Femur (tissue), 1 donor: ENCODE results near the gene HTR3D.
A peak's percentile ranks its signal among the peaks of the same experiment; 100 is the strongest.
"Not testable (repeated sequence)": the region's sequence is repeated elsewhere in the genome, so short reads cannot be mapped to it uniquely, and the experiment has no call there.

Experiments used
- DNase-seq: peaks from one replicate; pipeline ENCODE4 v3.0.0-alpha.2; 2017

Gene HTR3D, protein sequence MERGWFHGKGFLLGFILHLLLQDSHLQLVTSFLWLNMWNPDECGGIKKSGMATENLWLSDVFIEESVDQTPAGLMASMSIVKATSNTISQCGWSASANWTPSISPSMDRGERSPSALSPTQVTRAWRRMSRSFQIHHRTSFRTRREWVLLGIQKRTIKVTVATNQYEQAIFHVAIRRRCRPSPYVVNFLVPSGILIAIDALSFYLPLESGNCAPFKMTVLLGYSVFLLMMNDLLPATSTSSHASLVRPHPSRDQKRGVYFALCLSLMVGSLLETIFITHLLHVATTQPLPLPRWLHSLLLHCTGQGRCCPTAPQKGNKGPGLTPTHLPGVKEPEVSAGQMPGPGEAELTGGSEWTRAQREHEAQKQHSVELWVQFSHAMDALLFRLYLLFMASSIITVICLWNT

DNA sequence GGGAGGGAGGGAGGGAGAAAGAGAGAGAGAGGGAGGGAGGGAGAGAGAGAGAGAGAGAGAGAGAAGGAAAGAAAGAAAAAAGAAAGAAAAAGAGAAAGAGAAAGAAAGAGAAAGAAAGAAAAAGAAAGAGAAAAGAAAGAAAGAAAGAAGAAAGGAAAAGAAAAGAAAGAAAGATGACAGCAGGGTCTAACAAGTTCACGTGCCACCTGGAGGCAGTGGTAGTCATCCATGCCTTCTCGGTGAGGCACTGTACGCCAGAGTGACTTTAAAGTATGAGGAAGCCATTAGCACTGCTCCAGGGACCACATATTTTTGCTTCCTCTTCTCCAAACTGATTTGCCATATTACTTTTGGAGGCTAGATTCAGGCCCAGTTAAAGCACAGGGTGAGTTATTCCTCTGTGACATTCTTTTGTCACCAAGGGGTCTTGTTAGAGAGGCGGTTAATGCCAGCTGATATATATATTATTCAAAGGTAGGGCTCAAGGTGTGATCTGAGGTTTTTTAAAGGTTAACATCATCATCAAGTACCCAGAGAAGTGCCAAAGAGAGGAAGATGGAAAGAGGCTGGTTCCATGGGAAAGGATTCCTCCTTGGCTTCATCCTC lies at the start of gene HTR3D:
TSS of gene HTR3D (plus strand) at position 556 of the 606 bp plus-strand sequence. CDS start at position 556, 0 bp downstream.
- DNase-seq, result no peak

DNA sequence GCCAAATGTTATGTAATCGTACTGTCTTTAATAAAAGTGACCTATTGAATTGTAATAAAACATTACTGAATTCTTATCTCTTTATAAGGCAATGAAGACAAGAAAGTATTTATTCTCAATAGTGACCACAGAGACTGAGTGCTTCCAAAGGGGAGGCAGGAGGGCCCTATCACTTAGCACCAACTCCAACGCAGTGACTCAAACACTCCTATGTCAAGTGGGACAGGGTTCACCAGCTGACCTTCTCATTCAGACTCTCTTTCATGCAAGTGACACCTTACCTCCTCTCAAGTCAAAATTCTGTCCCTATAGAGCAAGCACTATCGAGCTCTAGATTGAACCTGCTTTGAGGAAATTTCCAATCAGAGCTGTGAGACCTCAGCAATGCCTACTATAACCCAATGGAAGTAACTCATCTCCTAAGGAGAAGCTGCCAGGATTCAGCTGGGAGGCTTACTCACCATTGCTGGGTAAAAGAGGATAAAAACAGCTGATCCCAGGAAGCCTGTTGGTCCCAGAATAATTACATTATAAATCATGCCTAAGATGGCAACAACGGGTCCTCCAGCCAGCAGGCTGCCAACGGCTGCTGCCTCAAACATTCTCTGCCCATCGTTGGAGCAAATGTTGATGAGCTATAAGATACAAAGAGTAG lies 49.4 kb upstream of the HTR3D start:
- no peak for DNase-seq

DNA sequence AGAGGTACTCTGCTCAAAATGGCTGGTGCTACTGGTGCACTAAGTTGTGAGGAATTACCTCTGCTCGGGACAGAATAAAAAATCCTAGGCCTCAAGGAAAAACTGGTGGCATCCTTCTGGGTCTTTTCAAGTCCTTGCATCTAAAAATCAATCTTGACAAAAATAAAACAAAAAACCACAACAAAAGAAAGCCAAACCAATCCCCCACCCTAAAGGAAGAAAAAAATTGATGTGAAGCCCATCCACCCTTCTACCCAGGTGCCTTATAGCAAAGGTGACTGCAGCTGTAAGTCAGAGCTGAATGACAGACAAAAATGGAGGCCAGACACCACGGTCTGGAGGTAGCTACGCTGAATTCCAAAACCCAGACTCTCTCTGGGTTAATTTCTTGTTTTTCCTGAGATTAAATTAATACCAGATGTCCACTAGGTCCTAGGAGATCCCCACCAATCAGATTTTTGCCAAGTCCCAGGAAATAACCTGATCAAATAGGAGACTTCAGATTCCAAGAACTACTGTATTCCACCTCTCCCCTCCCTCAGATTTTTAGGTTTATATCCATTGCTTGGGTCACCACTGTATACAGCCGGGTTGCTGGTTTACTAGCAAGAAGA lies 47.3 kb upstream of the HTR3D start:
- no peak for DNase-seq

DNA sequence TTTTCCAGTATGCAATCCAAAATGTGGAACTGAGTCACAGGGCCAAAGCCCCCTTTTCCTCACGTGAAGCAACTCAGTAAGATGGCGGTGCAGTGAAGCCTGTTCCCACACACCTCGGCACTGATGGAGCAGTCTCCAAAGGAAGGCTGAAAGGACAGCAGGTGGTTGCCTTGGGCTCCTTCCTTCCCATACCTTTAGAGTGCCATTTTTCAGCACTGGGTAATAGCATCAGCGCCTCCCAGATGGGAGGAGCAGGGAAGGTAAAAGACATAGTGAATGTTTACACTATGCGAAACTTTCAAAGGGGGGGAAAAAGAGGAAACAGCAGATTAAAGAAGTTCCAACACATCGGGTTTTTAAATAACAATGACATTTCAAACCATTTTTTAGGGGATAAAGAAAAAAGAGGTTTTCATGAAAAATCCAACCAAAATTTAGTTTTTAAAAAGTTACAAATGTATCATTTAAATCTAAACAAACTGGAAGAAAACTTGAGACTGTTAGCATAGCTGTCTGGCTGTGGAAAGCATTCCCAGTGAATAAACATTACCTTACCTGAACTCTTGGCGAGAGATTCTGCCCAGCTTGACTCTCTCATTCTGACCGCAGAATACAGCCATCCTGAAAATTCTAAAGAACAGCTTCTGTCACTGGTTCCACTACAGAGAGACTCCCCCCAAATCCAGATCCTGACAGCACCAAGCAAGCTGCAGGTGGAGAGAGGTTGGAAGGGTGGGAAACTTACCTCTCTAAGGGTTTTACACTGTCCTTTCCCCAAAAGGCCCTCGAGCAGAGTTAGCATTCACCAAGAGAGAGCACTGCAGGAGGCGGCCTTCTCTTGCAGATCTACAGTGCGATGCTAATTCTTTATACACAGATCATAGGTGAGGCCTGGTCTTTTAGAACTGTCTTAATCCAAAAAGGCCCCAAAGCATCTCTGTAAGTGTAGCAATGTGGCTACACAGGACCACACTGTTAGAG lies 46.5 kb upstream of the HTR3D start:
- no peak for DNase-seq

DNA sequence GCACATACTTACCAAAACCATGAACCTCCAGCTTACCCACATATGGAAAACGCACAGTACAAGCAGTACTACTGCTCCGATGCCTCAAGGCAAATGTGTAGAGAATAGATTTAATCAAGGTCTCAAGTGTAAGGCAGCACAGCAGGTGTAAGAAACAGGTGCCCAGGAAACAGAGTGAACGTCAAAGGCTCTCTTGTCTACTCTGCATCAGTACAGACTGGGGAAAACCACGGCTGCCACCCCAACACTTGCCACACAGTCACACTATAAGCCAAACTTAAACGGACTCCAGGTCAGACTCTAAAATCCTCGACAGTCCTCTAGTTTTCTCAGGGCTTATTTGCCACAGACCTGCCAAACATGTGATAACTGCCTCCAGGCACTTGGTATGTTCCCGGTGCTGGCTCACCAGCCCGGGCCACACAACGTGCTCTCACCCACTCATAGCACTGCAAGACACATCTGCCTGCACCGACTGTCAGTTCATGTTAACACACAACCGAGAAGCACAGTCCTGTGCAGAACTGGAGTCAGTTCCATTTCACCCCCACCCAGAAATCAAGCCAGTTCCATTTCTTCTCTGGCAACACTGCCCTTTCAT lies 44.4 kb upstream of the HTR3D start:
- no peak for DNase-seq

DNA sequence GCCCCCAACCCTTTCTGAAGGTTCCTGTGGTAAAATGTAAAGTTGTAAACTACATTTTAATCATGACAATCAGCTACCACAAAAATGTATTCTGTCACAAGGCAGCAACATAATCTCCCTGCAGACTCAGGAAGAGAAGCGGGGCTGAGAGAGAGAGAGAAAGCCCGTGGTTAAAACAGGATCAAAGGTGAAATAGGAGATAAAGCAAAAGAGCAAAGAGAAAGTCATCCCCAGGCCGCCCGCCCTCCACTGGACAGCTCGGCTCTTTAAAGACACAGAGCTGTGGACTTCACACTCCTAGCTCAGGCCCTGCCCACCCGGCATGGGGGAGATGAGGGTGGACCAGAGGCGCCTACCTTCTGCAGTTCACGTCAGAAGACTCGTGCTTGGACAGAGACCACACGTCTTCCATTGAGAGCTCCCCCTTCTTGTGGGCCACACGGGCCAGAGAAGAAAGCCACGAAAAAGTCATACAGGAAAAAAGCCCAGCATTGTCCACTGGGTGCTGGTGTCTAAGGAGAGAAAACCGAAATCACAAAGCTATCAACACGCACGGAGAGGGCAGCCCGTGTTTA lies 43.2 kb upstream of the HTR3D start:
- DNase-seq, result no peak

DNA sequence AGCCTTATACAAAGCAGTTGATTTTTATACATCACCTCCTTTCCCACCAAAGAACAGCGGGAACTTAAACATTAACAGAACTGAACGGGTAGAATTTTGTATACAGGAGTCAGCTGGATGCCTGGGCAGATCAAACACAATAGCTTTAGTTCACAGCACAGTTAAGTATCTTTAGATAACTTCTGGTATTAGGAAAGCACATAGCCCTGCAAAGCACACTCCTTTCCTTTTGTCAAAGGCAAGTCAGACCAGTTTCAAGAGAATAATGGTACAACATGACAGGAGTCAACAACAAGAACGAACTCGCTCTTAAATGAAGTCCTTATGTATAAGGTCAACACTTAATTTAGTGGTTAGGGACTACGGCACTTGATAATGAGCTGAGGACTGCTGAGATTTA lies 40.1 kb upstream of the HTR3D start:
- DNase-seq, result no peak

DNA sequence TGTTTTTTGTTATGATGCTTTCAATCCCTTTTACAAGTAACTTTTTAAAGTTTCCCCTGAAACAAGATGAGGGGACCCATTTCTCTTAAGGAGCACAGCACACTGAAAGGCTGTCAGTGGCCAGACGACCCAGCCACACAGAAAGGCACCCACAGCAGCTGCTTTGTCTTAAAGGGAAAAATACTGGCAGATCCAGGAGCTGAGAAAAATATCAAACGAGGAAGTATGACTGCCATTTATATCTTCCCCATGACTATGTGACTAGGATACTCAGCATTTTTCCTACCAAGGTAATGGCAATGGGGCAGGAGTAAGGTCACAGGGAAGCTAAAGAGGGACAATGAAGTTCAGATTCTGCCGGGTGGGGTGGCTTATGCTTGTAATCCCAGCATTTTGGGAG lies 29.8 kb upstream of the HTR3D start:
- no peak for DNase-seq

DNA sequence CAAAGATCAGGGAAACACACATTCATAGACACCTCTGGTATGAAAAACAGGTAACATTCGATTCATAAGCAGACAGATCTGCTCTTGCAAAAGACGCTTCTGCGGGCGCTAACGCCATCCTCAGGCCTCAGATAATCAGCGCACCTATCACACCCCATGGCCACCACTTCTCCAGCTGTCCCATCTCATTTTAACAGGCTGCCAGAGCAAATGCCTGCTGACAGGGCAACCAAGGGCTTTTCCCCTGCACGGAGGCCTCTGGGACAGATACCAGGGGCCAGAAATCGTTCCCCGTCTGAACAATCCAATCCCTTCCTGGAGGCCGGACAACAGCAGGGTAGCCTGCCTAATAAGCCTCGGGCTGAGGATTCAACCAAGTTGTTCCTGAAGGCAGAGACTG lies 29.1 kb upstream of the HTR3D start:
- no peak for DNase-seq

DNA sequence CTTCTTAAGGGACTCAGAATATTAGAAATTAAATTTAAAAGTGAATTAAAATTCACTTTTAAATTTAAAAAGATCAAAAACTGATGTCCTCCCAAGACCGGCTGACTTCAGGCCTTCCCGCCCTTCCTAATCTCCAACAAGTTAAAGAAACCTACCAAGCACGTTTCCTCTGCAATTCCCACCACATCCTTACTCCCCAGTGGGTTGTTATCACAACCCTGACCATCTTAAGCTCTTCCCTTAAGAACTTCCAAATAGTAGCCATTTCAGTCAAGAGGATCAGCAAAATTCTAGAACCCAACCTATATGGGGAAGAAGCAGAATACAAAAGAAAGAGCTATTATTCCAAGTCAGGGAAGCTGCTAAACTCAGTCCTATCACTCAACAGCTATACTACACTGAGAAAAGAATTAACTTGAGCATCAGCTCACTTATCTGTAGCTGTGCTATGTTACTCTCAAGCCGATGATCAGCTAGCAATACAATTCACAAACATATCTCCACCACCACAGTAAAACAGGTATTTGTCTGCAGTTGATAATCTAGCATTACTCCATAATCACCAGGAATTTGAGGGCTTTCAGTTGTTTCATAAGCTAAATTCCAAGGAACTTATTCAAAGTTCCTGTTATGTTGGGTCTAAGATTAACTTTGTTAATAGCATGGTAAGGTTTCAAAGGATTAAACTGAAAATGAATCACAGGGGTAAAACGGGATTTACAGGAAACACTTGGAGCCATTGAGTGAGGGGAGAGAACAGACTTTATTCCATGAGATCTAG lies 28.2 kb upstream of the HTR3D start:
- DNase-seq, result no peak

DNA sequence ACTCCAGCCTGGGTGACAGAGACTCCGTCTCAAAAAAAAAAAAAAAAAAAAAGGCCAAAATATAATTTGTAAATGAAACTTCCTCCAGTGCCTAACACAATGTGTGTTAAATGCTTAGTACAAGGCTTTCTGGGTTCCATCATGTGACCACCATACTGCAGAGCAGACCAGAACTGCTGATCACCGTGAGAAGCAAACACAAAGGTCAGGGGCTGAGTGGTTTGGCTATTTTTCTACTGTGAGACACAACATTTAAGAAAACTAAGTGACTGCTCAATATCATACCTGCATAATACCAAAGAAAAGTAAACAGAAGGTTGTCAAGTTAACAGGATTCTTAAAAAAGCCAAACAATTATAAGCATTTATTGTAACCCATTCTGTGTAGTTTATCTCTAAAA lies 27.1 kb upstream of the HTR3D start:
- DNase-seq, result no peak

DNA sequence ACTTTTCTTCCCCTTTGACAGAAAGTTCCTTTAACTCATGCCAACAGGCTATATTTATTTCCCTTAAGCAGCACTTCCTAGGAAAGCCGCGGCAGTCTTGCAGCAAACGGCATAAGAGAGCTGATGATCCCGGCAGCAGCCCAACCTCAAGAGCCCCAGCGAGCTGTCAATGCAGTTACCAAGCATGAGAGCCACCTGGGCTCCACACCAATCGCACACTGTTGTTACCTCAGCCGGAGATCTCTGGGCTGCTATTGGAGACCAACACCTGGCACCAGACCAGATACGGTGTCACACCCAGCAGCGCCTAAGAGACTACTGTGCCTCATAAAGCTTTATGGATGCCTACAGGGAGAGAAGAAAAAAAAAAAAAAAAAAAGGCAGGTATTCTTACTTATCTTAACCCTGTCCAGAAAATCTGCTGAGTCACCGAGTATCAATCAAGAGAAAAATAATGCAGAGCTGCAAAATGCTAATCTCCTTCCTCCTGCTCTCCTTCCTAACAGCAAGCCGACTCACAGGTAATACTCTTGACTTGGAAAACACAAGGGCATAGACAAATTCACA lies 25.5 kb upstream of the HTR3D start:
- DNase-seq, result peak; percentile 25

DNA sequence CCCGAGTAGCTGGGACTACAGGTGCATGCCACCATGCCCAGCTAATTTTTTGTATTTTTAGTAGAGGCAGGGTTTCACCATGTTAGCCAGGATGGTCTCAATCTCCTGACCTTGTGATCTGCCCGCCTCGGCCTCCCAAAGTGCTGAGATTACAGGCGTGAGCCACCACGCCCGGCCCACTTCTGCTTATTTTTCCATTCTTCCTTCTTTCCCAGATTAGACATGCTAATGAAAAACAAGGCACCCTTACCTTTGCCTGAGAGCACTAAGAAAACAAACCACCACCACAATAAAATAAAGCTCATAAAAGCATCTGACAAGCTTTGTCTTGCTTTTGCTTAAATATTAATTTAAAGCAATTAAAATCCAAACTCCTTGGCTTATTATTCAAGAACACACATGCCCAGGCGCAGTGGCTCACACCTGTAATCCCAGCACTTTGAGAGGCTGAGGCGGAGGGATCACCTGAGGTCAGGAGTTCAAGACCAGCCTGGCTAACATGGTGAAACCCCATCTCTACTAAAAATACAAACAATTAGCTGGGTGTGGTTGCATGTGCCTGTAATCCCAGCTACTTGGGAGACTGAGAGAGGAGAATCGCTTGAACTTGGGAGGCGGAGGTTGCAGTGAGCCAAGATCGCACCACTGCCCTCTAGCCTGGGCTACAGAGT lies 24.3 kb upstream of the HTR3D start:
- DNase-seq, result not testable (repeated sequence)

DNA sequence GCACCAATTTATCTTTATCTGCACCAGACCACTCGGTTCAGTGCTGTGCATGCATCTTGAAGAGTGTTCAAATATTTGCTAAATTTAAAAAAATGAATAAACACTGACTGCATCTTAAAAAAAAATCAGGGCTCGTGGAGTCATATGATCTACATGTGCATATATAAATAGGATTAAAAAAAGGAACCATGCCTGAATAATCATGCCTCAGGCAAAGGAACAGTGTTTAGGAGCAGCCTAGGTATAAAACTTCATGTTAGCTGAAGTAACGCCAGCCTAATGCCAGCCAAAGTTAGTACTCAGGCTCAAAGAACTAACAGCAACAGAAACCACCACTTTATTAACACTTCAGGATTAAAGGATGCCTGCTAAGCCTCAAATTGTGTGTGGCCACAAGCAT lies 23.4 kb upstream of the HTR3D start:
- DNase-seq, result no peak

DNA sequence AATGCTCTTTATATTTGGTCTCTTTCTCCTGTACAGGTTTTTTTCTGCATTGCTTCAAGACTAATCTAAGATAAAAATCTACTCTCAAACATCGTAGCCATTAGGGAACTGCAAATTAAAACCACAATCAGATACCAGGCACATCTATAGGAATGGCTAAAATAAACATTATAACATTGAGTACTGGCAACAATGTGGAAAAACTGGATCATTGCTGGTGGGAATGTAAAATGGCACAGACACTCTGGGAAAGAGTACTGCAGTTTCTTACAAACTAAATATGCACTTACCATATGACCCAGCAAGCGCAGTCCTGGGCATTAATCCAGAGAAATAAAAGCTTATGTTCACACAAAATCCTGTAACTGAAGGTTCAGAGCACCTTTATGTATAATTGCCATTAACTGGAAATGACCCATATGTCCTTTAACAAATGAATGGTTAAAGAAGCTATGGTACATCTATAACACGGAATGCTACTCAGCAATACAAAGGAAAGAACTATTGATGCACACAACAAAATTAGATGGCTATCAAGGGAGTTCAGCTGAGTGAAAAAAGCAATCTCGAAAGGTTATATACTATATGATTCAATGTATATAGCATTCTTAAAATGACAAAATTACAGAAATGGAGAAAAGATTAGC lies 20.2 kb upstream of the HTR3D start:
- no peak for DNase-seq

DNA sequence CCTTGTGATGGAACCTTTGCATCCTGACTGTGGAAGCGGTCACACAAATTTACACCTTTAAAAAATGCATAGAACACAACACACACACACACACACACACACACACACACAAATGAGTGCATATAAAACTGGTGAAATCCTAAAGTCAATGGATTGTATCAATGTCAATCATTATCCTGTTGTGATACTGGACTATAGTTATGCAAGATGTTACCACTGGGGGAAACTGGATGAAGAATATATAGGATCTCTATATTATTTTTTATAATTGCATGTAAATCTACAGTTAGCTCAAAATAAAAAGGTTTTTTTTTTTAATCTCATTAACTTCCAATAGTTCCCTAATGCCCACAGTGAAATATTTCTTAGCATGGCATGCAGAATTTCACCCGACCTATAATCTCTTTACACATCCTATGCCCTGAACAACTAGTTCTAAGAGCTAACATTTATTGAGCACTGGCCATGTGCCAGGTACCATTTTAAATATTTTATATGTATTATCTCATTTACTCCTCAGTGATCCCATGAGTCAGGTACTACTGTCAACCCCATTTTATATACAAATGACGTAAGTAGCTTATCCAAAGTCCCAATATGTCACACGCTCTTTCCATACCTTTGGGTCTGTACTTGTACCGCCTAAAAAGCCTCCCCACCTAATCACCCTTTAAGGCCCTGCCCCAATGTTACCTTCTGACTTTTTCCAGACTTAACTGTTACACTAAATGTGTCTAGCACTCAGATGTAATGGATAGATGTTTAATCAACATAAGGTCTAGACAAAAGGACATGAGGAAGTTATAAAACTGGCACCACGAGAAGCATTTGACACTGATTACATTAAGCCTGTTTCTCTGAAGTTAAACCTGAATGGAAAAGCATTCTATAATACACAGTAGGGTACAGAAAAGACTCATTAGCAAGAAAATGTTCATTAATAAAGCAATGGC lies 19.3 kb upstream of the HTR3D start:
- no peak for DNase-seq

DNA sequence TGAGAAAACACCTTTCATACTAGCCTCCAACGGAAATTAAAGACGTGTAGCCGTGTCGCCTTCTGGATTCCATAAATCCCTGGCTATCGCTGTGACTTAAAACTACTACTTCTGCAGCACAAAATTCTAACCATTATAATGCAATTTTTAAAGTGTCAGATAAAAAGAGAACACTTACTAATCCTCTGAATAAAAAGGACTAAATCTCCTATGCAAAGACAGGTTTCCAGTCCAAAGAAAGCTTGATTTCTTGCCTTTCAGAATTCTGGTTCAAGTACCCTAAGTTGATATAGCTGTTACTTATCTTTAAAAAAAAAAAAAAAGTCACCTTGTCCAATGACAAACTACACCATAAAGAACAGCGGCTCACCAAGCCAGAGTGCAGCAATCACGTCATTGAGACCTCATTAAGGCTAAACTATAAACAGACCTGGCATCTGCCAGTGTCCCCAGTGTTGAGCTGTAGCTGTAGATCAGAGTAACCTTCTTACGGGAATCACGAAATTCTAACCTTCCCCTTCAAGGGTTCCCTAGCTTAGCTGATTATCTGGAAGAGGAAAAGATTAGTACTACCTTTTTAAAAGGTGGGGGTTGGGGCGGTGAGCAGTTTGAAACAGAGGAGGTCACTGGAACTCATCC lies 16.0 kb upstream of the HTR3D start:
- DNase-seq, result no peak

DNA sequence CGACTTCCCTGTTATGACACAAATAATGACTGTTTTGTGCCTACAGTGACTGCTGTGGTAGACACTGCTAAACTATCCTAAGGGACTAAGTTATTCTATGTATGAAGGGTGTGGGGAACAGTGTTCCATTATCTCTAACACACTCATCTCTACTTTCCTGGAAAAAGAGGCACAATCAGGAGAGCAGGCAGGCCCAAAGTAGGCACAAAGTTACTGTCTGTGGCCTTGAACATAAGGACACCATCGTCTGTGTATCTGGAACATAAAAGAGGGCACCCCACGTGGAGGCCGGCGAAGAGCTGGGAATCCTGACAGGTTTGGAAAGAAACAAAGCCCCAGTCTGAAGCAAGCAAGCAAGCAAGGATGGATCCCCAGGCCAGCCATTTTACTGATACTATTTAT lies 15.4 kb upstream of the HTR3D start:
- DNase-seq, result no peak
